ENCODE data around the gene FNBP1.

FNBP1 gene

DNA sequence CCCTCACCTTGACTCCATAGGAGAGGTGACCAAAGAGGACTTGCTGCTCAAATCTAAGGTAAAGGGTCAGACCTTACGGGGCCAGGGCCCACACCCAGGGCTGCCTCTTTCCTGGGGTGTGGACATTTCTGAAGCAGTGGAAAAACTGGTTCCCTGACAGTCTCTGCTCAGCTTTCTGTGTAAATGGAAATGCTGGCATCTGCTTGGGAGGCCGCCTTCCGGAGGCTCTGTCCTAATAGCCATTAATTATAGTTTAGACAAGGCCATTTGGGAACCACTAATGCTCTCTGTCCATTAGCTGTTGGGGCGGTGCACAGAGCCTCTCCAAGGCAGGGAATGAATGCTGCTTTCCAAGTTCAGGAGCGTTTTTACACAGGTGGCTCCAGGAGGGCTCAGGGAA lies 190.4 kb downstream of the FNBP1 start:
- no peak for DNase-seq (ENCODE audit: low read depth)
- no peak overlapping the region for H3K4me3 ChIP-seq (ENCODE audit: low read depth, low read length)
- TF ChIP-seq, protein P1, sequence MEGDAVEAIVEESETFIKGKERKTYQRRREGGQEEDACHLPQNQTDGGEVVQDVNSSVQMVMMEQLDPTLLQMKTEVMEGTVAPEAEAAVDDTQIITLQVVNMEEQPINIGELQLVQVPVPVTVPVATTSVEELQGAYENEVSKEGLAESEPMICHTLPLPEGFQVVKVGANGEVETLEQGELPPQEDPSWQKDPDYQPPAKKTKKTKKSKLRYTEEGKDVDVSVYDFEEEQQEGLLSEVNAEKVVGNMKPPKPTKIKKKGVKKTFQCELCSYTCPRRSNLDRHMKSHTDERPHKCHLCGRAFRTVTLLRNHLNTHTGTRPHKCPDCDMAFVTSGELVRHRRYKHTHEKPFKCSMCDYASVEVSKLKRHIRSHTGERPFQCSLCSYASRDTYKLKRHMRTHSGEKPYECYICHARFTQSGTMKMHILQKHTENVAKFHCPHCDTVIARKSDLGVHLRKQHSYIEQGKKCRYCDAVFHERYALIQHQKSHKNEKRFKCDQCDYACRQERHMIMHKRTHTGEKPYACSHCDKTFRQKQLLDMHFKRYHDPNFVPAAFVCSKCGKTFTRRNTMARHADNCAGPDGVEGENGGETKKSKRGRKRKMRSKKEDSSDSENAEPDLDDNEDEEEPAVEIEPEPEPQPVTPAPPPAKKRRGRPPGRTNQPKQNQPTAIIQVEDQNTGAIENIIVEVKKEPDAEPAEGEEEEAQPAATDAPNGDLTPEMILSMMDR (IDR thresholded peaks at IDR 0.05; ENCODE audit: low read depth, low read length, missing control alignments) = no peak
- in situ Hi-C loops (cut with HindIII; ENCODE audit: low sequenced_read_pairs) = no loop called here

DNA sequence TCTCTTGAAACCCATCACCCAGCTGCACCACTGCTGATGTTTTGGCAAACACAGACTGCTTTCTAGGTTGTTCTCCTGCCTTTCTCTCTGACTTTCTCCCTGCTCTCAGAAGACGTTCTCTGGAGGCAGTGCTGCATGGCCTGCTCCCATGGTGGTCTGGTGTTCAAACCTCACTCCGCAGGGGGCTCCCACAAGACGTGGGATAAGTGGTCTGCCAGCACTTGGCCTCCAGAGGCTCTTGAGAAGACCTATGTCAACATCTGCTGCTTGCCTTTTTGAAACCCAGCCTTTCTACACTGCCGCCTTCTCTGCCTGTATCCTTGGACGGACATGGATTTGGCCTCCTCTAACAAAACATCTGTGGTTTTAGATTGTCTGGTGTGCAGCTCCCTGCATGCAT lies 191.2 kb downstream of the FNBP1 start:
- no peak for DNase-seq (ENCODE audit: low read depth)
- TF ChIP-seq, protein P1 (IDR thresholded peaks at IDR 0.05; ENCODE audit: low read depth, low read length, missing control alignments) = no peak
- in situ Hi-C loops (cut with HindIII; ENCODE audit: low sequenced_read_pairs) = no loop called here
- no peak overlapping the region for H3K4me3 ChIP-seq (ENCODE audit: low read depth, low read length)

DNA sequence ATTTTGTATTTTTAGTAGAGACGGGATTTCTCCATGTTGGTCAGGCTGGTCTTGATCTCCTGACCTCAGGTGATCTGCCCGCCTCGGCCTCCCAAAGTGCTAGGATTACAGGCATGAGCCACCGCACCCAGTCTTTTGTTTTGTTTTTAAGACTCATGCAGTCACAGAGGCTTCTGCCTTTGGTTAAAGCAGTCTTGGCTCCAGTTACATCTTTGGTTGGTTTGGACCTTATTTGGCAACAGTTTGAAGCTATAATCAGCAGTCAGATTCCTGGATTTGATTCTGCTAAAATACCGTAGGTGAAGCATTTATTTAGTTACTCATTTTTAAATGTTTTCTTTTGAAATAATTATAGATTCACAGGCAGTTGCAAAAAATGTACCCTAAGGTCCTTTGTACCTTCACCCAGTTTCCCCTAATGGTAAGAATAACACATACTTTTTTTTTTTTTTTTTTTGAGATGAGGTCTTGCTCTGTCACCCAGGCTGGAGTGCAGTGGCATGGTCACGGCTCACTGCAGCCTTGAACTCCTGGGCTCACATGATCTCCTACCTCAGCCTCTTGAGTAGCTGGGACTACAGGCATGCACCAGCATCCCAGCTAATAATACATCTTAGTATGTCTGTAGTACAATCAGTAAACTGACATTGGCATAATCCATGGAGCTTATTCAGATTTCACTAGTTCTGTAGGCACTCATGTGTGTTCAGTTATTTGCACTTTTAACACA lies 192.0 kb downstream of the FNBP1 start:
- H3K4me3 ChIP-seq (ENCODE audit: low read depth, low read length) = no peak overlapping the region
- in situ Hi-C loops (cut with HindIII; ENCODE audit: low sequenced_read_pairs) = no loop called here
- TF ChIP-seq, protein P1 (IDR thresholded peaks at IDR 0.05; ENCODE audit: low read depth, low read length, missing control alignments) = no peak
- no peak for DNase-seq (ENCODE audit: low read depth)

DNA sequence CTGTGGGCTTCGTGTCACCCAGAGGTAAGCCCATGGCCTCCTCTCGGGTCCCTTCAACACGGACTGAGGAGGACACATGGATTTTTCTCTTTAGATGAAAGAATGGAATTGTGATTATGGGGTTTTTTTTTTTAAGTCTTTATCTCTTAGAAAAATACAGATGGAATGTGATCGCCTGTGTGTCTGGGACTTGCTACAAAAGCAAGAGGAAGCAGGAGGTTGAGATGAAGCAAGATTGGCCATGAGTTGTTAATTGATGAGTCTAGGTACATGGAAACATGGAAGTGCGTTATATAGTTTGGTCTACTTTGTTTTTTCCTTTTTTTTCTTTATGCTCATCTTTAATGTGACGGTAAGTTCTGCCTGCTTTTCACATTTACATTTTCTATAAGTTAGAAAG lies 193.1 kb downstream of the FNBP1 start:
- DNase-seq (ENCODE audit: low read depth) = no peak
- in situ Hi-C loops (cut with HindIII; ENCODE audit: low sequenced_read_pairs) = loop anchor here (25.0 kb wide), 1 partner anchor 237 kb away; no protein-coding TSS in a partner anchor
- no peak overlapping the region for H3K4me3 ChIP-seq (ENCODE audit: low read depth, low read length)
- TF ChIP-seq, protein P1 (IDR thresholded peaks at IDR 0.05; ENCODE audit: low read depth, low read length, missing control alignments) = no peak

DNA sequence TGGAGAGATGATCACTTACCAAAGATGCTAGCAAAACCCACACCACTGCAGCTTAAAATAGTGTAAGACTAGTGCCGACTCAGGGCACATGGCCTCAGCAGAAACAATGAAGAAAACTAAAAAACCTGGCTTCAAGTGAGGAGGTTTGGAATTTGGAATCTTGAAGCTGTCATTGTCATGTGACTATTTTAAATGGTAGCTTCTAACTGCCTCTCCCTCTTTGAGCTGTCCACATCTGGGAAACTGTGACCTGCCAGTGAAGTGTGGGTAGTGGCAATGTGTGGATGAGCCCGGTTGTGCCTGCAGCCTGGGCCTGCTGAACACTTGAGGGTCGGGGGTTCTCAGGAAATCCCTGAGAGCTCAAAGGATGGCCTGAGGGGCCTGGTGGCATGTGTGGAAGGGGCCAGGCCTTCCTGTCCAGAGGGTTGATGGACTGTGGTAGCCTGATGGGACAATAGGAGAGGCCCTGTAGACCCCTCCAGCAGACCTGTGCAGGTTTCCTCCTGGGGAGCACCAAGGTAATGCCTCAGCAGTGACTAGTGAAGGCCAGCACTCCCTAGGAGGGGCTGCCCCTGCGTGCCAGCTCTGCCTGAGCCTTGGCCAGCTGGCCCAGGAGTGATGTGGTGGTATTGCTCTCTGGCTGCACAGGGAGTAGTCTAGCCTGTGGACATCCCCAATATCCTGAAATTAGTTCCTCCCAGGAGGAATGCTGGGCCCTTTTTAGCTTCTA lies 194.1 kb downstream of the FNBP1 start:
- DNase-seq (ENCODE audit: low read depth) = no peak
- TF ChIP-seq, protein P1 (IDR thresholded peaks at IDR 0.05; ENCODE audit: low read depth, low read length, missing control alignments) = no peak
- in situ Hi-C loops (cut with HindIII; ENCODE audit: low sequenced_read_pairs) = loop anchor here (25.0 kb wide), 1 partner anchor 238 kb away; no protein-coding TSS in a partner anchor
- H3K4me3 ChIP-seq (ENCODE audit: low read depth, low read length) = no peak overlapping the region

DNA sequence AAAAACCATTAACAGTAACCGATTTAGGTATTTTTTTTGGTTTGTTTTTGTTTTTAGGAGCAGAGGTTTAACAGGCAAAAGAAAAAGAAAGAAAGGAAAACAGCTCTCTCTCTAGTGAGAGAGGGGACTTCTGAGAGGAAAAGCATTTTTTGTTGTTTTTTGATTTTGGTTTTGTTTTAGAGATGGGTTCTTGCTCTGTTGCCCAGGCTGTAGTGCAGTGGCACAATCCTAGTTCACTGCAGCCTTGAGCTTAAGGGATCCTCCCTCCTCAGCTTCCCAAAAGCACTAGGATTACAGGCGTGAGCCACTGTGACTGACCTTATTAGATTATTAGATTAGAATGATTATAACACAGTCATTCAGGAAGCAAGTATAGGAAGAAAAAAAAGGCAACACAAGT lies 197.6 kb downstream of the FNBP1 start:
- DNase-seq (ENCODE audit: low read depth) = no peak
- H3K4me3 ChIP-seq (ENCODE audit: low read depth, low read length) = no peak overlapping the region
- TF ChIP-seq, protein P1 (IDR thresholded peaks at IDR 0.05; ENCODE audit: low read depth, low read length, missing control alignments) = no peak
- in situ Hi-C loops (cut with HindIII; ENCODE audit: low sequenced_read_pairs) = loop anchor here (25.0 kb wide), 1 partner anchor 242 kb away; no protein-coding TSS in a partner anchor
